HEK293 (cell line): Measurements from ENCODE around the gene ACTN4.
A peak's percentile ranks its signal among the peaks of the same experiment; 100 is the strongest.

ENCODE experiments used
- CTCF ChIA-PET: fragments of 350-600 bp; formaldehyde crosslinking; extraction: SDS; loops from one replicate; lab custom pipeline; 2021; ENCODE audit warnings: antibody characterized with exemption; lab: Yijun Ruan, JAX
- POLR2A ChIA-PET: fragments of 300-600 bp; formaldehyde crosslinking; extraction: SDS; loops from one replicate; lab custom pipeline; 2020; ENCODE audit warnings: antibody characterized with exemption, inconsistent platforms; lab: Yijun Ruan, JAX
- H3K27ac ChIP-seq: fragments of 200-500 bp; sonication (Bioruptor generic); 2 replicates; pipeline ENCODE4 v1.5.1; 2014; ENCODE audit warnings: low read depth, low read length, control low read depth, inconsistent platforms; ENCODE audit errors: extremely low read depth
- H3K36me3 ChIP-seq, 2 experiments: fragments of 200-500 bp in 1 of 2; sonication (Bioruptor generic) in 1 of 2; 1 replicate in 1 of 2; 2 replicates in 1 of 2; pipeline ENCODE4 v1.5.1; 2014 to 2017; ENCODE audit warnings: inconsistent platforms in 2 of 2, low read length in 2 of 2; ENCODE audit not compliant: control insufficient read depth in 2 of 2, insufficient read depth in 1 of 2
- H3K4me1 ChIP-seq: fragments of 200-500 bp; sonication (Bioruptor generic); 2 replicates; pipeline ENCODE4 v1.5.1; 2014; ENCODE audit warnings: mild to moderate bottlenecking, low read length, inconsistent platforms; ENCODE audit not compliant: control insufficient read depth, insufficient read depth
- H3K4me3 ChIP-seq: 2 replicates; pipeline ENCODE4 v1.5.1; 2011; ENCODE audit warnings: low read depth, mild to moderate bottlenecking, control low read depth, low read length, moderate library complexity
- H3K9me3 ChIP-seq: fragments of 200-500 bp; sonication (Bioruptor generic); 2 replicates; pipeline ENCODE4 v1.5.1; 2014; ENCODE audit warnings: low read depth, low read length, inconsistent platforms; ENCODE audit not compliant: control insufficient read depth, insufficient read depth
- EGR2 ChIP-seq: fragments of 450-650 bp; formaldehyde crosslinking; IDR thresholded peaks from 2 replicates; pipeline ENCODE4 v1.5.1; 2016; ENCODE audit warnings: low read depth, missing biosample characterization, missing genetic modification characterization
- GFI1B ChIP-seq: fragments of 450-650 bp; formaldehyde crosslinking; IDR thresholded peaks from 2 replicates; pipeline ENCODE4 v1.5.1; 2016; ENCODE audit warnings: missing biosample characterization, missing genetic modification characterization
- GLIS1 ChIP-seq: fragments of 450-650 bp; formaldehyde crosslinking; IDR thresholded peaks from 2 replicates; pipeline ENCODE4 v1.5.1; 2016; ENCODE audit warnings: missing biosample characterization, missing genetic modification characterization
- OVOL3 ChIP-seq: fragments of 450-650 bp; formaldehyde crosslinking; IDR thresholded peaks from 2 replicates; pipeline ENCODE4 v1.5.1; 2016; ENCODE audit warnings: missing biosample characterization, missing genetic modification characterization
- PRDM1 ChIP-seq: fragments of 450-650 bp; formaldehyde crosslinking; IDR thresholded peaks from 2 replicates; pipeline ENCODE4; 2016; ENCODE audit warnings: missing biosample characterization, missing genetic modification characterization
- SCRT2 ChIP-seq: fragments of 450-650 bp; formaldehyde crosslinking; IDR thresholded peaks from 2 replicates; pipeline ENCODE4 v1.5.1; 2016; ENCODE audit warnings: missing biosample characterization, missing genetic modification characterization
- SP7 ChIP-seq: fragments of 450-650 bp; formaldehyde crosslinking; IDR thresholded peaks from 2 replicates; pipeline ENCODE4 v1.5.1; 2016; ENCODE audit warnings: missing biosample characterization, missing genetic modification characterization
- TSHZ1 ChIP-seq: fragments of 450-650 bp; formaldehyde crosslinking; IDR thresholded peaks from 2 replicates; pipeline ENCODE4 v1.5.1; 2016; ENCODE audit warnings: missing biosample characterization, missing genetic modification characterization, borderline replicate concordance
- ZBTB21 ChIP-seq: fragments of 450-650 bp; formaldehyde crosslinking; IDR thresholded peaks from 2 replicates; pipeline ENCODE4 v1.5.1; 2017; ENCODE audit warnings: missing biosample characterization, missing genetic modification characterization
- ZFP41 ChIP-seq: fragments of 450-650 bp; formaldehyde crosslinking; IDR thresholded peaks from 2 replicates; pipeline ENCODE4 v1.5.1; 2016; ENCODE audit warnings: missing biosample characterization, missing genetic modification characterization, borderline replicate concordance
- ZNF10 ChIP-seq: fragments of 450-650 bp; formaldehyde crosslinking; IDR thresholded peaks from 2 replicates; pipeline ENCODE4 v1.5.1; 2017; ENCODE audit warnings: missing biosample characterization, missing genetic modification characterization
- ZNF16 ChIP-seq: fragments of 450-650 bp; formaldehyde crosslinking; IDR thresholded peaks from 2 replicates; pipeline ENCODE4 v1.5.1; 2016; ENCODE audit warnings: low read depth, missing biosample characterization, missing genetic modification characterization
- ZNF202 ChIP-seq: fragments of 450-650 bp; formaldehyde crosslinking; IDR thresholded peaks from 2 replicates; pipeline ENCODE4 v1.5.1; 2016; ENCODE audit warnings: missing biosample characterization, missing genetic modification characterization, borderline replicate concordance
- ZNF211 ChIP-seq: fragments of 450-650 bp; formaldehyde crosslinking; IDR thresholded peaks from 2 replicates; pipeline ENCODE4 v1.5.1; 2016; ENCODE audit warnings: low read depth, missing biosample characterization, missing genetic modification characterization
- ZNF248 ChIP-seq: fragments of 450-650 bp; formaldehyde crosslinking; IDR thresholded peaks from 2 replicates; pipeline ENCODE4 v1.5.1; 2017; ENCODE audit warnings: missing biosample characterization, missing genetic modification characterization
- ZNF394 ChIP-seq: fragments of 450-650 bp; formaldehyde crosslinking; IDR thresholded peaks from 2 replicates; pipeline ENCODE4 v1.5.1; 2016; ENCODE audit warnings: missing biosample characterization, missing genetic modification characterization, mild to moderate bottlenecking, moderate library complexity, borderline replicate concordance
- ZNF521 ChIP-seq: fragments of 450-650 bp; formaldehyde crosslinking; IDR thresholded peaks from 2 replicates; pipeline ENCODE4 v1.5.1; 2017; ENCODE audit warnings: missing biosample characterization, mild to moderate bottlenecking, missing genetic modification characterization
- ZNF580 ChIP-seq: fragments of 450-650 bp; formaldehyde crosslinking; IDR thresholded peaks from 2 replicates; pipeline ENCODE4 v1.5.1; 2016; ENCODE audit warnings: missing biosample characterization, missing genetic modification characterization
- ZNF610 ChIP-seq: fragments of 450-650 bp; formaldehyde crosslinking; IDR thresholded peaks from 2 replicates; pipeline ENCODE4 v1.5.1; 2016; ENCODE audit warnings: missing biosample characterization, missing genetic modification characterization, borderline replicate concordance
- ZNF624 ChIP-seq: fragments of 450-650 bp; formaldehyde crosslinking; IDR thresholded peaks from 2 replicates; pipeline ENCODE4 v1.5.1; 2017; ENCODE audit warnings: missing biosample characterization, missing genetic modification characterization
- ZNF660 ChIP-seq: fragments of 450-650 bp; IDR thresholded peaks from 2 replicates; pipeline ENCODE4 v1.5.1; 2018; ENCODE audit warnings: missing biosample characterization, mild to moderate bottlenecking, missing genetic modification characterization
- ZNF664 ChIP-seq: fragments of 450-650 bp; formaldehyde crosslinking; IDR thresholded peaks from 2 replicates; pipeline ENCODE4 v1.5.1; 2016; ENCODE audit warnings: missing biosample characterization, missing genetic modification characterization
- ZNF692 ChIP-seq: fragments of 450-650 bp; formaldehyde crosslinking; IDR thresholded peaks from 2 replicates; pipeline ENCODE4 v1.5.1; 2016; ENCODE audit warnings: missing biosample characterization, missing genetic modification characterization
- ZNF747 ChIP-seq: fragments of 450-650 bp; formaldehyde crosslinking; IDR thresholded peaks from 2 replicates; pipeline ENCODE4 v1.5.1; 2016; ENCODE audit warnings: missing biosample characterization, missing genetic modification characterization
- TF ChIP-seq, protein P1 (sequence below): fragments of 450-650 bp; formaldehyde crosslinking; IDR thresholded peaks from 2 replicates; pipeline ENCODE4 v1.5.1; 2016; ENCODE audit warnings: missing biosample characterization, missing genetic modification characterization

ACTN4 gene

DNA sequence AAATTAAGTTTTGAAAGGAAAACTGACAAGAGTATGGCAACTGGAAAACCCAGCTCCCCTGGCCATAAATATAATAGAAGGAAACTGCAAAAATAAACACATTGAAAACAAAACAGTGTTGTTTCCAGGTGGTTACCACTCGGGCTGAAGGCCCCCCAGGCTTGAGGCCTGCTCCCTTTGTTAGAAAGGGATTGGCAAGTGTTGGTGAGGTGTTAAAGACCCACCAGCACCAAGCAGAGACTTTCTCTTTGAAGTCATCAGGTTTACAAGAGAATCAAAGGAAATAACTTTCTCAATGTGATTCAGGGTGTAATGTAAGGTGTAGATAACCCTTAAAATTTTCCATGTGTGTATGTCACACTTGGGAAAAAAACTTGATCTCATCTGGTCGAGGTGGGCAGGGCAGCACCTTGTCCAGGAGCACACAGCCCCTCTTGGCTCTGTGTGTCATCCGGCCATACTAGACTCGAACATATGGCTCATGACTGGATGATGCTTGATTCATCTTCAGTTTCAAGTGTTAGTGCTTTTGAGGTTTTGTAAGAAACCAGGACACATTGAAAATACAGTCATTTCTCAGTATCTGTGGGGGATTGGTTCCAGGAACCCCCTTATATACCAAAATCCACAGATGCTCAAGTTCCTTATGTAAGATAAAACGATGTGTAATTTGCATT, 7.8 kb downstream of the ACTN4 start:
- peaks cover 88% of the 10 kb centered on the region for H3K4me1 ChIP-seq
- POLR2A ChIA-PET = interaction anchor here (1.4 to 6.3 kb wide), 2 partner anchors 7 to 28 kb away, joined by 3 to 104 read pairs; partner anchors contain the start of gene ACTN4
- TF ChIP-seq ZNF660 (tag by site-specific recombination) (no peak), PRDM1 (tag by site-specific recombination) (peak; percentile 53; the same call in 1 of the 2 replicates)
- TF ChIP-seq, protein P1, sequence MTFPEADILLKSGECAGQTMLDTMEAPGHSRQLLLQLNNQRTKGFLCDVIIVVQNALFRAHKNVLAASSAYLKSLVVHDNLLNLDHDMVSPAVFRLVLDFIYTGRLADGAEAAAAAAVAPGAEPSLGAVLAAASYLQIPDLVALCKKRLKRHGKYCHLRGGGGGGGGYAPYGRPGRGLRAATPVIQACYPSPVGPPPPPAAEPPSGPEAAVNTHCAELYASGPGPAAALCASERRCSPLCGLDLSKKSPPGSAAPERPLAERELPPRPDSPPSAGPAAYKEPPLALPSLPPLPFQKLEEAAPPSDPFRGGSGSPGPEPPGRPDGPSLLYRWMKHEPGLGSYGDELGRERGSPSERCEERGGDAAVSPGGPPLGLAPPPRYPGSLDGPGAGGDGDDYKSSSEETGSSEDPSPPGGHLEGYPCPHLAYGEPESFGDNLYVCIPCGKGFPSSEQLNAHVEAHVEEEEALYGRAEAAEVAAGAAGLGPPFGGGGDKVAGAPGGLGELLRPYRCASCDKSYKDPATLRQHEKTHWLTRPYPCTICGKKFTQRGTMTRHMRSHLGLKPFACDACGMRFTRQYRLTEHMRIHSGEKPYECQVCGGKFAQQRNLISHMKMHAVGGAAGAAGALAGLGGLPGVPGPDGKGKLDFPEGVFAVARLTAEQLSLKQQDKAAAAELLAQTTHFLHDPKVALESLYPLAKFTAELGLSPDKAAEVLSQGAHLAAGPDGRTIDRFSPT (tag by site-specific recombination) = peak; percentile 46; the same call in 1 of the 2 replicates
- TF ChIP-seq, all 188 proteins: peak for 2
- Histone ChIP-seq H3K36me3 (peaks cover 13 to 45% of the 10 kb centered on the region in 2 experiments), H3K9me3 (no peaks in the 10 kb centered on the region; the same call in none of the 2 replicates), H3K27ac (peak overlapping the region; percentile 66), H3K4me3 (no peak overlapping the region)
- CTCF ChIA-PET = interaction anchor here (0.9 to 5.2 kb wide), 3 partner anchors 7 to 59 kb away, joined by 3 to 29 read pairs (median 10); partner anchors contain the start of gene ACTN4

DNA sequence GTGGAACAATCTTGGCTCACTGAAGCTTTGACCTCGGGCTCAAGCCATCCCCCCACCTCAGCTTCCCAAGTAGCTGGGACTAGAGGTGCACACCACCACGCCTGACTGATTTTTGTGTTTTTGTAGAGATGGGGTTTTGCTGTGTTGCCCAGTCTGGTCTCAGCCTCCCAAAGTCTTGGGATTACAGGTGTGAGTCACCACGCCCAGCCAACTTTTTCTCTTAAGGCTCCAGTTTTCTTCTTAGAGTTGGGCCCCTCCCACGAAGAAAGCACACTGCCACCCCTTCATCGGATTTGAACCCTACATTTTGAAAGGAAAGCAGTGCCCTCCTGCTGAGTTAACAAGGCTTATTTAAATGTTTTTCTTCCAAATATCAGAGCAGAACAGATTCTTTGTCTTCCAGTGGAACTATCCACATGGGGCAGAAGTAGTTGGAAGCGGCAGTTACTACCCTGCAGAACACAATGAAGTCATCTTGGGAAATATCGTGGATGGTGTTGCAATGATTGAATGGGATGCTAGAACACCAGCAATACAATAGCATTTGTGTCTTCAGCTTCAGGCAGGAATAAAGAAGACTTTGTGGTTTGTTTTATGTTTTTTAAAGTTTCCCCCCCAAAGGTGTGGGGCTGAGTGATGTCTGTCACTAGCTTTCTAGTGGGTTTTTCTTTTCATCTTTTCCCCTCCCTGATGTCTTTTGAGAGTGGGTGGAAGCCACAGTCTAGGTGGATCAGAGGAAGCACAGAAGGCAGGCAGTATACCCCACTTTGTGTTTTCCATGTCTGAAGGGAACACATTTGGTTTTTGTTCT, 8.9 kb downstream of the ACTN4 start:
- H3K4me1 ChIP-seq = peaks cover 85% of the 10 kb centered on the region
- H3K9me3 ChIP-seq = no peaks in the 10 kb centered on the region; the same call in 1 of the 2 replicates
- H3K4me3 ChIP-seq = no peak overlapping the region
- ChIA-PET CTCF (interaction anchor here (0.6 to 5.2 kb wide), 7 partner anchors 8 to 754 kb away, joined by 3 to 29 read pairs (median 3); partner anchors contain the start of genes ACTN4, MRPS12 and SARS2), POLR2A (interaction anchor here (6.3 kb wide), 1 partner anchor 8 kb away, joined by 104 read pairs; the partner anchor contains the start of gene ACTN4)
- H3K36me3 ChIP-seq = peaks cover 13 to 55% of the 10 kb centered on the region in 2 experiments
- peak overlapping the region; percentile 51 for H3K27ac ChIP-seq
- TF ChIP-seq ZNF692 (tag by site-specific recombination) = no peak
- TF ChIP-seq ZNF16 (tag by site-specific recombination) = no peak
- no peak for TF ChIP-seq OVOL3 (tag by site-specific recombination)
- TF ChIP-seq ZNF664 = no peak
- no peak for TF ChIP-seq ZNF747 (tag by site-specific recombination)
- TF ChIP-seq ZNF624 = no peak
- no peak for TF ChIP-seq ZNF394 (tag by site-specific recombination)
- no peak for TF ChIP-seq ZFP41 (tag by site-specific recombination)
- no peak for TF ChIP-seq ZNF202
- TF ChIP-seq ZNF248 (tag by site-specific recombination) = no peak
- peak; percentile 44 for TF ChIP-seq GLIS1 (tag by site-specific recombination)
- TF ChIP-seq ZNF10 (tag by site-specific recombination) = no peak
- no peak for TF ChIP-seq ZNF580 (tag by site-specific recombination)
- TF ChIP-seq SCRT2 (tag by site-specific recombination) = no peak
- no peak for TF ChIP-seq ZNF610
- TF ChIP-seq ZBTB21 (tag by site-specific recombination) = 0 out of 2 replicates have a peak, but pooled peaks have one; percentile 18
- TF ChIP-seq ZNF211 (tag by site-specific recombination) = no peak
- peak; percentile 37; the same call in 1 of the 2 replicates for TF ChIP-seq EGR2 (tag by site-specific recombination)
- no peak for TF ChIP-seq ZNF521 (tag by site-specific recombination)
- TF ChIP-seq SP7 (tag by site-specific recombination) = peak; percentile 46; the same call in 1 of the 2 replicates
- no peak for TF ChIP-seq GFI1B
- TF ChIP-seq TSHZ1 (tag by site-specific recombination) = no peak
